SHP77 (cell line): ENCODE data around the gene HEPN1.

Experiments used
- DNase-seq, 2 experiments: peaks; one replicate each; lab custom pipeline; 2025; lab: John Stamatoyannopoulos, UW

HEPN1 gene

DNA sequence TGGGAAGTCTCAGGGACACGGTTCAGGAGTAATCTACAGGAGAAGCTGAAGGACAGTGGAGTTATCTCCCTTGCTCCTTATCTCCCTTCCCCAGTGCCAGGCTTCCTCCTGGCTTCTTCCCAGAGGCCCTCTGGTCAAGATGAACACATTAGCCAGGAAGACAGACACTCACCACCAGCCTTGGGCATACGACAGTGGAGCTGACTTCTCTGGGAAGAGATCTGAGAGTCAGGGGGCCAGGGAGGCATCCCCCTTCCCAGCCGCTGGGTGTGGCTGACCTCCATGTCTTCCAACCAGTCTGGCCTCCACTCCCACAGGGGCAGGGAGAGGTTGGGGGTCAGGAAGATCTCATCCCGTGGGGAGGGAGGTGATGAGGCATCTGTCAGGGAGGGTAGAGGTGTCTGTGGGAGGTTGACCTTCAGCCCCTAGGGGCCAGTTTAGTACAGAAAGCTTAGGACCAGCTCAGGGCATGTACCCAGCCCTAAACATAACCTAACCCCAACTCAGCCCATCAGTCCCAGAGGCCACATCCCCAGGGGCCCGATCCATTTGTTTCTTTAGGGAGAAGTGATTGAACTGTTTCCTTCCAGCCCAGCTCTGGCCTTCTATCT lies 34.1 kb upstream of the HEPN1 start:
- DNase-seq = no peak

DNA sequence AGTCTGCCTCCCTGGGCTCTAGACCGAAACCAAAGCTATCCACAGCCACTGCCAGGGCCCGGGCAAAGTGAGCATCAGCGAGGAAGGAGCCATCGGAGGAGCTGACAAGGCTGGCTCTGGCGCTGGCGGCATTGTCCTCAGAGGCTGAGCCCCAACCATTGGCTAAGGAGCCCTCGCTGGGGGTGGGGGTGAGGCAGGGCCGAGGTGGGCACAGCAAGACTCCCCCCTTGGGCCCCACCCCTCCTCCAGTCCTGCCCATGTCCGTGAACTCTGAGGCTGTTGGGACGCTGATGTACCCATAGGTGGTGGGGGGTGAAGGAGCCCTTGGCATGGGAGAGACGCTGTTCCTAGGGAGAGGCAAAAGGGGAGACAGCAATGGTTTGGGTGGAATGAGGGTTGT lies 32.6 kb upstream of the HEPN1 start:
- no peak for DNase-seq

DNA sequence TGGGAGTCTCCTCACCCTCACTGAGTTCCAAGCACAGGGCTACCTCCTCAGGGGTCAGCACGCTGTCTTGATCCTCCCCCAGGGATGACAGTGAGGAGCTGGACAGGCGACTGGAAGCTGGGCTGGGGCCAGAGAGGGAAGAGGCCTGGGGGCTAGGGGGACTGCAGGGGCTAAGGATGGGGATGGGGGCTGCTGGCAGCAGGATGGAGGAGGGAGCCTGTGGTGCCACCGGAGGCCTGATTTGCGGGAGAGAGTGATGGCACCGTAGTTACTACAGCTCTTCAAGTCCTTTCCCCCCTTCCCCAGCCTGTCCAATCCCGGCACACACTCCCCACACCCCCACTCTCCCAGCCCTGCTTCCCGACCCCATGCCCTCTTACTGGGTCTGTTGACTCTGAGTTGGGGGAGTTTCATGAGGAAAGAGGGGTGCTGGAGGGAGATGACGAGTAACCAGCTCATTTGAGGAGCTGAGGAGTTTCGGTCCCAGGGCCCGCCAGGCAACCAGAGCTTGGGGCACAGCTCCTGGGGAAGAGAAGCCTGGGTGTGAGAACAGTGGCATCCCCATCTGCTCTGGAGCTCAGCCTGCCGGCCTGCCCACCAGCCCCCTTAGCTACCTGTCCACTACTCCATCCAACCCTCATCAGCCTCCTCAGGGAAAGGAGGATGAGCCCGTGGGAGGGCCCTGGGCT lies 31.9 kb upstream of the HEPN1 start:
- no peak for DNase-seq

DNA sequence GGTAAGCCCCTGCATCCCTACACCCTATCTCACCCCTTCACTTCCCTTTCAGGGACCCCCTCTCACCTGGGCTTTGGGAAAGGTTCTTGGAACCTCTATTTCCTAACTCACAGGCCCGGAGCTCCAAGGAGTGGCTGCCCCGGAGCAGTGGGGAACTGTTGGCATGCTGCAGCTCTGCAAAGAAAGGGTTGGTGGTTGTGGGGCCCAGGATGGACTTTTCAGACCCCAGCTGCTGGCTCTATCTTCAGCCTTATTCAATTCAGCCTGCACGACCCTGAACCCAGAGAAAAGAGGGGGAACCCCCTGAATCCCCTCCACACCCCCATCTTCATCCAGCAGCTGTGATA lies 31.4 kb upstream of the HEPN1 start:
- no peak for DNase-seq

DNA sequence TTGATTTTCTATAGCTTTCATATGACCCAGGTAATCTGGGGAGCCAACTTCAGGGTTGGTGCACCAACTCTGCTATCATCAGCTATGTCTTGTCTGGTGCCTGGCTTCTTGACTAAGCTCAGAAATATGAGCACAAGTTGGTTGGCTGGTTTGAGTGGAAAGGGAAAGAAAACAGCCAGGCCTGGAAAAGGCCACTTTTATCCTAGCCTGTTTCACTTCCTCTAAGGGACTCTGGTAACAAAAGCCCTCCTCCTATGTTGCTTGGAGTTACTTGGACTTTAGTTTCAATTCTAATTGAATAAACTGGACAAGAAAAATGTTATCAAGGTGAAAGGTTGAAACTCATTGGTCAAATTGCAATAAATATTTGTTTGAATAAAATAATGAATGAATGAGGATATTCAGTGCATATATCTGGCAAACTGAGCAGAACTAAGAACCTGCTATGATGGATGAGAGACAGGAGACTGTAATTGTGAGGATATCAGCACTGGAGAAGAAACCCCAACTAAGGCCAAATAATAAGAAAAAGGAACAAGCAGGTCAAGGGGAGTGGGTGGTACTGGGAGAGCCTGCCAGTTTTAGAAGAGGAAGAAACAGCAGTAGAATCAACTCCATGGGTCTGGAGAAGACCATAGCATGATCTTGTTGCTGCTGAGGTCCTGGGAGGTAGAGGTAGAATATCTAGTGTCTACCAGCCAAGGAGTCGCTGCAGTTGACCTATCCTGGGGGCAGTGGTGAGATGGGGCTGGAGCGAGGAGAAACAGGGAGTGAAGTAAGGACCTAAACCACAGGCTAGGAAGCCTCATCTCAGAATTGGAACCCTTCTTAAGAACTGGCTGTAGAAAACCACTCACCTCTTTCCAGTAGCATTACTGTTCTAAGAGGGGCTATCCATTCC lies 29.6 kb upstream of the HEPN1 start:
- DNase-seq = no peak

DNA sequence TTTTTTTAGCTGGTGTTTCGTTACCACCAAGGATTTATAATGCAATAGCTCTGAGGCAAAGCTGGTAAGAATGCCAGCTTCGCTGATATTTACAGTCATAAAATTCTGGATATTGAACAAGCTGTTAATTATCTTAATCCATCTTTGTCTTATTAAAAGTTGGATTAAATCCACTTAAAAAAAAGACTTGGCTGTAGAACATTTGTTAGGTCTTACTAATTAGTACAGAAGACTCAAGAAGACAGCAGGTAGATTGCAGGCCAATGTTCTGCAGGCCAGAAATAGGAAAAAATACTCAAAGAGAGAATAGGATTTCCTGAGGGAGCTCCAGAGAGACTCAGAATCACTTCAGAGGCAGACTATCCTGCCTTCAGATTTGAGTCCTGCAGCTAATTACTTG lies 28.9 kb upstream of the HEPN1 start:
- DNase-seq = no peak

DNA sequence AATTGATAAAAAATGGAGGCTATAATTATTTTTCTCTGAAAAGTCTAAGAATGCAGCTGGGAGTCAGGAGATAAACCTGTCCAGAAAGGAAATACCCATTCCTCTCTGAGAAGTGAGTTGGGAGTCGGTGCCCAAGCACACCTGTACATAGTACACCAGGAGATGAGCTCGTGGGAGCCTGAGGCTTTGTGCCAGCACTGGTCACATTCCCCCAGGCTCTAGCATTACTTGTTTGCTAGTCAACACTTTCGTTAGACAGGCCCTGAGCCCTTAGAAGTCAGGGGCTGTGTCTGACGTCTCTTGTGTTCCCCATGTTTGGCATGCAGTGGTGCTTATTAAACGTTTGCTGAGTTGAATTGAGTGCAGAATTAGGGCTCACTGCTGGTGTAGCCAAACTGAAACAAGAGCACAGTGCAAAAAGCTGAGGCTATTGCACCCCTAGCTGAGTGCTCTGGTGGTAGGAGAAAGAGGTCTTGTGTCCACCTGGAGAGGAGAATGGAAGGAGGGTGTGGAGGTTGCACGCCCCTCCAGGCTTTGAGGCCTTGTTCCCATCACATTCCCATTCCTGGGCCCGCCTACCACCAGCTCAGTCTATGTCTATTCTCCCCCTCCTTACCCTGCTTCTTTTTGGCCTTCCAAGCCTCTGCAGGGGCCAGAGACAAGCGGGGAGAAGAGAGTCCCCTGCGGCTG lies 28.2 kb upstream of the HEPN1 start:
- no peak for DNase-seq

DNA sequence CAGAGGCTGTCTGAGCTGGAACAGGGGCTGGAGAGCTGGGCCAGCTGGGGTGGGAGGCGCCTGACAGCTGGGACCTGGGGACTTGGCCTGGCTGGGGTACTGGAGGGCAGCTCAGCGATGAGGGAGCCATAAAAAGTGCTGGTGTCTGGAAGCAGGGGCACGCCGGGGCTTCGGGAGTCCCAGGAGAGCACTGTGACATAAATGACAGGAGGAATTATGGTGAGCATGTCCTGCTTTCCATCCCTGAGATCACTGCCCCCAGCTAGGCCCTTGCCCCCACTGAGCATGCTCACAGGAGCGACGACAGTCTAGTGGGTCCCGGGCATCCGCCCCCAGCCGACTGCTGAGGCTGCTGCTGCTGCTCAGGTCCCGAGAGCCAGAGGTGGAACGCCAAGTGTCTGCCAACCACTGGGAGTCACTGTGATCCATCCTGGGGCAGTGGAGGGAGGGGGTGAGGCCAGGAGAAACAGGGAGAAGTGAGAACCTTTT lies 27.6 kb upstream of the HEPN1 start:
- no peak for DNase-seq

DNA sequence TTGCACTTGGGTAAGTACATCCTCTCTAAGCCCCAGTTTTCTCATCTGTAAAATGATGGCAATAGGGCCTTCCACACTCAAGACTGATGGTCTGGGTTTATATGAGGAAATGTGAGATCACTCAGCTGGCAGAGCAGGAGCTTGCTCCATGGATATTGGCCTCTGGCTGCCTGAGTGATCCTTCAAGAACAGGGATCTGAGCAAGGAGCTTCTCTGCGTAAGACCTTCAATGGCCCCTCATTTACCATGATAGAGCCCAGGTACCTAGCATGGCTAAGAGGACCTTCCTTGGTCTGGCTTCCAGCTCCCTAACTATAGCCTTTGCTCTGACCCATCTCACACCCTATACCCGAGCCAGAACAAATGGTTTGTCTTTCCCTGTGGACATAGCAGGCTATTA lies 26.9 kb upstream of the HEPN1 start:
- DNase-seq = no peak

DNA sequence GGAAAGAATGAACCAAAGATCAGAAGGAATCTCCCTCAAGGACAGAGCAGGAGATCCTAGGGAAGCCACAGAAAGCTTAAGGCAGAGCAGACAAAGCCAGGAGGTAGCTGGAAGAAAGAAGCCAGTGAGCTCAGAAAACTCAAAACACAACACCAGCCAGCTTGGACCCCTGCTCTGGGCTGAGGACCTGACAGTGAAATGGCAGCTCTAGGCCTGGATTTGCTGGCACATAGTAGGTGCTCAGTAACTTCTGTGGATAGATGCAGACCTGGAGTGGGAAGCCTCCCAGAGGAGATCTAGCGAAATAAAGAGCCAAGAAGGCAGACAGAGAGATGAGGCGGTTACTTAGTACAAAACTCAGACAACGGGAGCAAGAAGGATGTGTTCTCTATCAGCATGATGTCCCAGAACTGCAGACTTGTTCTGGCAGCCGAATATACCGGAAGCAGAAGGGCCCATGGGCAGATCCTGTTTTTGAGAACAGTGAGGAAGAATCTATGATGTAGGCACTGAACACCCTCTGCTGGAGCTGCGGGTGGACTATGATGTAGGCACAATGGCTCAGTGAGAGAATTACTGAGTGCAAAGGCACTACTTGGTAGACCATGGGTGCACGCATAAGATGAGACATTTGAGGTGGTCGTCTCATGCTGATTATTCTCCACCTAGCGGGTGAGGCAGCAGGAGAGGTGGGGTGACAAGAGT lies 26.1 kb upstream of the HEPN1 start:
- no peak for DNase-seq

DNA sequence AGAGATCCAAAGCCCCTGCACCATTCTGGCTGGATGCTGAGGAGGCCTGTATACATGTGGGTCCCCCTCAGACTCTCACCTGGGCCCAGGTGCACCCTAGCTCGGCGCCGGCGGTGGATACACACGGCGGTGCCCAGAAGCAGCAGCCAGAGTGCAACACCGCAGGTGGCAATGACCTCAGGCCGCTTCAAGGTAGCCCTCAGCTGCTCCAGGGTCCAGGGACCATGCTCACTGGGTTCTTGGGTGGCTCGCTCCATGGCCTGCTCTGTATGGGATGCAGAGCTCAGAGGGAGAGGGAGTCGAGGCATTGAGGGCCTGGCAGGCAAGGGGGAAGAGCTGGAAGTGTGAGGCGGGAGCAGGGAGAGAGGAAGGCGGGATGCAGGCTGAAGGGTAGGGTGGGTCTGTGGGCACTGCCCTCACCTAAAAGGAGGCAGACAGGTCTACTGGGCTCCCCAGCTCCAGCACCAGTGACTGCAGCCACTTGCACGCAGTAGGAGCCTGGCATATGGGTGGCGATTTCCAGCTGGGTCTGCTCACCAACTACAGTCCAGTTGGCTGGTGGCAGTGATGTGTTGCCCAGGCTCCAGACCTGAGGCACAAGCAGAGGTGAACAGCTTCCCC lies 25.2 kb upstream of the HEPN1 start:
- no peak for DNase-seq

DNA sequence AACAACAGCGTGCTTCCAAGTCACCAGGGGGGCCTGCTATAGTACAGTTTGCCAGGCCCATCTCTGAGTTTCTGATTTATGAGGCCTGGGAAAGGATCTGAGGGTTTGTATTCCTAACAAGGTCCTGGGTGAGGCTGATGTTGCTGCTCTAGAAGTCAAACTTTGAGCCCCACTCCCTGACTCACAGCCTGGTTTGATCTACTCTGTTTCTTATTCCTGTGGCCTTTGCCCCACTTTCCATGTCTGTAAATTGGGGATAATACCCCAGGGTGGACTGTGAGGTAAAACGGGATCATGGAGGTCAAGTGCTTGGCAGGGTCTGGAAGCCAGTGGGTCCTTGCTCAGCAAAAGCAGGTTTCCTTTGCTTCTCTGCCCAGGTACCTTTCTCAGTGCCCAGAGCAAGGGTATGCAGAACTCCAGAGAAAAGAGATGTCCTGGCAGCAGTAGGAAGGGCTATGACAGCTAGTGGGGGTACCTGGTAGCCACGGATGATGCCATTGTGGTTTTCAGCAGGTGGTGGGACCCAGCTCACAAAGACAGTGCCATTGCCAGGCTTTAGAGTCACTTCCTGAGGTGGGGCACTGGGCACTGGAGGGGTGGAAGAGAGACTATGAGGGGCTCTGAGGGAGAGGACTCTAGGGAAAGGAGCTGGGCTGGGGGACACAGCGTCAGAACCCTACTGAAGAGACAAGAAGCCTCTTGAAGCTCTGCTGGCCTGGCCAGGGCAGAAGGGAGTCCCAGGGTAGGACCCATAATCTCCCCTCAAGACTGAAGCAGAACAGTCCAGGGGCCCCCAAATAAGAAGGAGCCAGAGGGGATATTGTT lies 24.2 kb upstream of the HEPN1 start:
- DNase-seq = no peak

DNA sequence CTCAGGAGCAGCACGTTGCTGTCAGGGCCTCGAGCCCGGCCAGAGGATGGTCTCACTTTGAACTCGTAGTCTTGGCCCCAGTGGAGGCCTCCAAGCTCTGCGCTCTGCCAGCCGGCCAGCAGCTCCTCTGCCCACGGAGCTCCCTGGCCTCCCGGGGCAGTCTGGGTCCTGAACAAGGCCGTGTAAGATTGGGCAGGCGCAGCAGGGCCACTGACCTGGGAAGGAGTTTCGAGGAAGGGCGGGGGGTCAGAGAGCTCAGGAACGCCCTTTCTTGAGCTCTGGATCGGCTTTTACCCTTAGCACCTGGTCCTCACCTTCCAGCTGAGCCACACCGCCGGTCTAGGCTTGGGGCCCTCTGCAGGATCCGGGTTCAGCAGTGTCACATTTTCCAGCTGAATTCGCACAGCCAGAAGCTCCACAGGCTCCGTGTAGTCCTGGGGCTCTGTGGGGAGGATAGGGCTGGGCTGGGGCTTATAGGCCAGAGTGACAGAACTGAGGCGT lies 23.5 kb upstream of the HEPN1 start:
- DNase-seq = no peak

DNA sequence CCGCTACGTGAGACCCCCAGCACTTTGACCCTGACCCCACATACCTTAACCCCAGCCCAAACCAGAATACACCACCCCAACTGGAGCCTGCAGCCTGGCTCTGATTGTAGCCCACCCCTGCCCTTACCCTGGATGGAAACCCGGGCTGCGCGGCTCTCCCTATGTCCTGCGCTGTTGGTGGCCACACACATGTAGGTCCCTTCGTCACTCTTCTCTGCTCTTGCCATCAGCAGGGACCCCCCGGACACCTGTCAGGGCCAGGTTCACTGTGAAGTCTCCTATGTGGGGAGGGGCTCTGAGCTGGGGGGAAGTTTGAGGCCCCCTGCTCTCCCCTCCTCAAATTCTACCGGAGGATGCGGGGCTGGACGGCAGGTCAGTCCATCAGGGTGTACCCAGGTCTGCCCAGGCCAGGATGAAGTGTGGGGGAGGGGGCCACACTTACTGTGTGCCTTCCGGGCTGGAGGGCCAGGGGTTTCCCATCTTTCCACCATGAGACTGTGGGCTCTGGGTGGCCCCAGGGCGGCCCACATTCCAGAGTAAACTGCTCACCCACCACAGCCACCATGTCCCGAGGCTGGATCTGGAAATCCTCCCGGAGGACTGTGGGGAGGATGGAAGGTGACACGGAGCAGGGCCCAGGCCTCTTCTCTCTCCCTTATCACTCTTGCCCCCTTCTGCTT lies 22.8 kb upstream of the HEPN1 start:
- DNase-seq = no peak

DNA sequence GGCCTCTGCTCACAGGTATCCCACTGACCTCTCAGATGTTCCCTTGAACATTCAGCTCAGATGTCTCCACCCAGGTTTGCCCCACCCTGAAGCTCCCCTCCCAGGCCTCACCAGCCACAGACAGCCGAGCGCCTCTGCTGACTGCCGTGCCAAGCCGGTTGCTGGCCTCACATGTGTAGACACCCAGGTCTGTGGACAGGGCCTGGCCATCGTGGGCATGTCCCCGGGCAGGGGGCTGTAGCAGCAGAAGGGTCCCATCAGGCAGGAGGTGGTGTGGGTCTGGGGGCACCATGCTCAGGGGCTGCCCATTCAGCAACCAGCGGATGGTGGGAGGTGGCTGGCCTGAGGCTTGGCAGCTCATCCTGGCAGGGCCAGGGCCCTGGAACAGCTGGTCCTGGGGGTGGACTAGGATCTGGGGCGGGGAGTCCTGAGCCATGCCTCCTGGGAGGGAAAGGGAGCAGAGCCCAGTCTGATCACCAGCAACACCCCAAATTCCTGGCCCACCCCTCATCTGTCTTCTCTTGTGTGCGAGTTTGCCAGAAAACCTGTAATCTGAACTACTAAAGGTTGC lies 22.1 kb upstream of the HEPN1 start:
- DNase-seq = no peak

DNA sequence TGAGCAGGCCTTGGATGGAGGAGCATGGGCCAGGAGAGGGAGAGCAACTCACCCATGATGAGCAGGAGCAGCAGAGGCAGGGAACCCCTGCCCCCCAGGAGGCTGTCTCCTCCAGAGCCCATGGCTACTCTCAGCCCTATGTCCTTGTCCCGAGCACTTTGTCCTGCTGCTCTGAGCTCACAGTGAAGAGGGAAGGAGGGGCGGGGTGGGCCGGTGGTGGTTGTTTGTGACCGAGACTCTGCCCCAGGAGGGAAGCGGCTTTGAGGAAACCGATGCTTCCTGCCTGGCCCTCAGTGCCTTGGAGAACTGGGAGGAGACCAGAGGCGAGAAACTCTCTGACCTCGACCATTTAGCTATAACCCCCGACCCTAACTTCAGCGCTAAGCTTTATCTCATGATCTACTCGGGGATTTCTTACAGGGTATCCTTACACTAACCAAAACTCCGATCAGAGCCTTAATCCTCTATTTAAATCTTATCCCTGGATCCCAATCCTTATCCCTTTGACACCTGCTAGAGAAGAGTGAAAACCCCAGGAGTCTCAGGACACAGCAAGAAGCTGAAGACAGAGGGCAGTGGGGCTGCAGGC lies 21.3 kb upstream of the HEPN1 start, which contains the start of gene ROBO4:
Gene ROBO4 (minus strand): TSS at position 192 of the 589 bp plus-strand sequence. CDS start 70 bp downstream, at position 122.
- DNase-seq = no peak

DNA sequence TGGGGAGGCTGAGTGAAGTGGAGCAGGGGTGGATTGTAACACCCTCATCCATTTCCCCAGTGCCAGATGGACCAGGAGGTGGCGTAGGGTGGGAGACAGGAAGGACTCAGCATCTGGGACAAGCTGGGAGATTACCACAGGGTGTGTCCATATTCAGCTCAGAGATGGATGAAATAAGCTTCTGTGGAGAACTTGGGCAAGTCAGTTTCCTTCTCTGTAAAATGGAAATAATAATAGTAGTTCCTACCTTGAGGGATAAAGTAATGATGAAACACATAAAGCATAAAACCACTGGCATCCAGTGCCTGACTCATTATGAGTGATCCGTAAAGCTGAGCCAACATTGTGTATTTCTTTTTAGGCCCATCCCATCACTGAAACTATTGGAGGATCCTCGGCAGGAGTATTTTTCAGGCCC lies 20.8 kb upstream of the HEPN1 start:
- DNase-seq = no peak

DNA sequence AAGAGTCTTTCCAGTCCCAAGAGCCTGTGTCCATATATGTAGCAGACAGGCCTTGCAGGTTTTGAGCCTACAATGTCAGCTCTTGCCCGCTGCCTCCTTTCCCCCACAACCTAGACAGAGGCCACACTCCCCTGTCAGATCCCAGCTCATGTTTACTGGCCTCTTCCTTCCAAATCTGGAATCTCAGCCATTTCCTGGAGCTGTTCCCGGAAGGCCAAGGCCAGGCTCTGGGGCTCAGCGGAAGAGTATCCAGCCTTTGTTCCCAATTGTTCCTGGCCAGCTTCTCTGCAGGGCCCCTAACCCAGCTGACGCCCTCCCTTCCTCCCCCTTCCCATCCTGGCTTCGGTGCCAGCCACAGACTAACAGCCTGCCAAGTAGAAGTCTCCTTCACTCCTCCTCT lies 20.3 kb upstream of the HEPN1 start:
- no peak for DNase-seq
